ENCODE measurements around the gene ZNF165. TPM values are rescaled to one million over a fixed set of nuclear protein-coding genes. Genes with fewer than 3 reads are reported as not detected.
A peak's percentile ranks its signal among the peaks of the same experiment; 100 is the strongest.

The ZNF165 gene
- total and polyA plus RNA-seq, 2 of the 13 experiments (the other 11 are each of a cell fraction or from before 2014, with no cell fraction given) = 0.58 to 8.6 TPM

GRCh38 chr6:28104392-28105244, 24.2 kb downstream of the ZNF165 start (continued):
- peak; percentile 75 for TF ChIP-seq MYC (CRISPR knock-in tag; IDR thresholded peaks at IDR 0.05; ENCODE audit: borderline replicate concordance)
- TF ChIP-seq TEAD2 (CRISPR knock-in tag; IDR thresholded peaks at IDR 0.05) = no peak
- peak; percentile 34 for TF ChIP-seq ZNF18 (CRISPR knock-in tag; IDR thresholded peaks at IDR 0.05; ENCODE audit: insufficient replicate concordance)
- TF ChIP-seq ZBTB3 (CRISPR knock-in tag; IDR thresholded peaks at IDR 0.05; ENCODE audit: borderline replicate concordance, low read depth) = no peak
- TF ChIP-seq PATZ1 (CRISPR knock-in tag; IDR thresholded peaks at IDR 0.05) = peak; percentile 72
- peak; percentile 29 for TF ChIP-seq TEAD3 (CRISPR knock-in tag; optimal IDR thresholded peaks at IDR 0.05; ENCODE audit: borderline replicate concordance)
- peak; percentile 68; the same call in 1 of the 2 replicates for TF ChIP-seq ZBTB38 (CRISPR knock-in tag; IDR thresholded peaks at IDR 0.05)
- TF ChIP-seq FOXA3 (CRISPR knock-in tag; IDR thresholded peaks at IDR 0.05) = peak; percentile 29
- TF ChIP-seq ZBTB10 (CRISPR knock-in tag; IDR thresholded peaks at IDR 0.05; ENCODE audit: borderline replicate concordance) = peak; percentile 100
- TF ChIP-seq ZNF746 (CRISPR knock-in tag; IDR thresholded peaks at IDR 0.05) = 0 out of 2 replicates have a peak, but pooled peaks have one; percentile 25
- peak; percentile 96 for TF ChIP-seq ZNF883 (CRISPR knock-in tag; IDR thresholded peaks at IDR 0.05; ENCODE audit: not compliant biosample characterization)
- no peak for TF ChIP-seq SNAPC5 (CRISPR knock-in tag; IDR thresholded peaks at IDR 0.05; ENCODE audit: borderline replicate concordance)
- no peak for TF ChIP-seq MLXIP (CRISPR knock-in tag; IDR thresholded peaks at IDR 0.05; ENCODE audit: borderline replicate concordance)
- TF ChIP-seq ESRRA (CRISPR knock-in tag; IDR thresholded peaks at IDR 0.05; ENCODE audit: low read depth) = no peak
- TF ChIP-seq TEF (CRISPR knock-in tag; IDR thresholded peaks at IDR 0.05) = 0 out of 2 replicates have a peak, but pooled peaks have one; percentile 43
- peak; percentile 44; the same call in 1 of the 2 replicates for TF ChIP-seq HMG20B (CRISPR knock-in tag; conservative IDR thresholded peaks at IDR 0.05)
- 0 out of 2 replicates have a peak, but pooled peaks have one; percentile 39 for TF ChIP-seq REXO4 (CRISPR knock-in tag; IDR thresholded peaks at IDR 0.05; ENCODE audit: borderline replicate concordance)
- TF ChIP-seq DMAP1 (CRISPR knock-in tag; IDR thresholded peaks at IDR 0.05) = peak; percentile 89

Data from HepG2 (cell line).